HK-2 (cell line): ENCODE measurements around the gene UPF2.
"Not testable (repeated sequence)": the region's sequence is repeated elsewhere in the genome, so short reads cannot be mapped to it uniquely, and the experiment has no call there.

Experiments used
- DNase-seq: peaks from one replicate; pipeline ENCODE4 v3.0.0-alpha.2; 2018; ENCODE audit not compliant: unreplicated experiment

UPF2 gene

DNA sequence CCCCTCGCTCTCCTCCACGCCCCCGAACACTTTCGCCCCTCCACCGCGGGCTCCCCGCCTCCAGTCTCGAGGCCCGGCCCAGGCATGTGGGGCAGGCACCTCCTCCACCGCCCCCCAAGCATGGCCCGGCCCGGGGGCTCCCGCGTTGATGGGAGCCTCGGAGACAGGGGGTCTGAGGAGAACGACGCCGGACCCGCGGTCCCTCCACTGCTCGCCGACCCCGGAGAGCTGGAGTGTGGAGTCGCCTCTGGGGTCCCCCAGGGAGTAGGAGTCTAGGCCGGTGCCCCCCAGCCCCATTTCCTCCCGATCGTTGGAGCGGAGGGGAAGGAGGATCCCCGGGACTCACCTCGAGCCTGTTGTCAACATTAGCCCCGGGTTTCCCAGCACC lies 206 bp downstream of the UPF2 start:
- no peak for DNase-seq

DNA sequence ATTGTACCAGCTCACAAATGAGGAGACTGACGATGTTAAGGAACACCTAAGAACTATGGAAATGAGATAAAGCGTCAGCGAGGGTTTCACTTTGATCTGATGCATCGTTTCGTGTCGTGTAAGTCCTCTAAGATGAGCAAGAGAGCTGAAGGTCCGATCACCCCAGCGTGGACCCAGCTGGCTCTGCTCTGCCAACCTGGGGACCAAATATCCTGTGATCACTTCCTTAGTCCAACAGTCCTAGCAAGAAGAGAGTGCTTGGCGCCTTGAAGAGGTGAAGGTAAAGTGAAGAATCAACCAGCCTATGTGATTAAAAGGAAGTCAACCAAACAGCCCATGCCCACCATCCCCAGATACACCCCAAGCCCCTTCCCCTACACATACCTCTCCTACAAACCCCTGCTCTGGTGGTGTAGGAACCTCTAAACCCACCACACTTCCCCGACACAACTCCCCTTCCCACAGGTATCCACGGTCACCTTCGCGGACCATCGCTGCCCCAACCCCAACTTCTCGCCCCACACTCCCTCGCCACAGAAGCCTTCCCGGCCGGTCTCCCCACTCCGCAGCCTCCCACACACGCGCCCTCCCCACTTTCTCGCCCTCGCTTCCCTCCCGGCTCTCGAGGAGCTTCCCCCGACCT lies 722 bp downstream of the UPF2 start:
- DNase-seq: peak; percentile 13

GRCh38 chr10:12036073-12036655 lies 6.4 kb downstream of the UPF2 start:
- no peak for DNase-seq

- no peak for DNase-seq
Observed at GRCh38 chr10:12031404-12031803, 11.2 kb downstream of the UPF2 start.

DNA sequence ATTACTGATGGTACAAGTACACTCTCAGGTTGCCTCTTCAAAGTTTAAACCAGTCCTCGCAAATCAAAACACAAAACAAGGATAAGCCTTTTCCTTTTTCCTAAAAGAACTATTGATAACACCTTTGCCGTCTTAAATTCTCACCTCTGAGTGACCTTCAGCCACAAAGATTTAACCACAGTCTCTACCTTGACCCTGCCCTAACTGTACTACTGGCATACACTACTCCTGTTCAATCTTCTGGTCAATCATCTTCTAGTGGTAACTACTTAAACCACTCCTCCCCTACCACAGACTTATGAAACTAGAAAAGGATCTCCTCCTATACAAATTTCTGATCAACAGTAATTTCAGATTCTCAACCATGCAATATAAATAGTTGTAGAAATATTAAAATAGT lies 15.1 kb downstream of the UPF2 start:
- DNase-seq: no peak

GRCh38 chr10:12025591-12025990 lies 17.0 kb downstream of the UPF2 start:
- DNase-seq: no peak

DNA sequence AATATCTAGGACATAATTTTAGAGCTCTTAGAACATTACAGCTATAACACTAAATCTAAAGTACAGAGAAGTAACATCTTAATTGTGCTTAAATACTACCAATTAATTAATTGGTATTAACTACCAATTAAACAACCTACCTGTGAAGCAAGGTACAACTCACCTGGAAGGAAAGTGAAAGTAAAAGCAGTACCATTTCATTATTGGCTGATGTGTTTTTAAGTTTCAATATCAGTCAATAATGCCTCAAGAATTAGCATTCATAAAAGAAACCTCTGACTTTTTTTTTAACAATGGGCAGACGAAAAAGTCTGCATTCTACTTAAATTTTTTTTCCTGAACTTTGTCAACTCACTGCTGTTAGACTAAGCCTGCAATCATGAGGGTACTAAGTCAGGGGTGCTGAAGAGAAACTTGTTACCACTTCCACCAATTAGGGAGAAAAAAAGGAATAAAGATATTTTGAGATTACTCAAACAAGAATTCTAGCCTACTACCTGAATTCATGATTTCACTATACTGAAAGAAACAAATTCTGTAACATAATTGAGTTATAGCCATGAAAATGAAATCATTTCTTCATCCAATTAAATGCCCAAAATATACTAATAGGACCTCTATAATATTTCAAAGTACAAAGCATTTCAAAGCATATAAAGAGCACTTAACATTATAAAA lies 19.9 kb downstream of the UPF2 start:
- DNase-seq: no peak

DNA sequence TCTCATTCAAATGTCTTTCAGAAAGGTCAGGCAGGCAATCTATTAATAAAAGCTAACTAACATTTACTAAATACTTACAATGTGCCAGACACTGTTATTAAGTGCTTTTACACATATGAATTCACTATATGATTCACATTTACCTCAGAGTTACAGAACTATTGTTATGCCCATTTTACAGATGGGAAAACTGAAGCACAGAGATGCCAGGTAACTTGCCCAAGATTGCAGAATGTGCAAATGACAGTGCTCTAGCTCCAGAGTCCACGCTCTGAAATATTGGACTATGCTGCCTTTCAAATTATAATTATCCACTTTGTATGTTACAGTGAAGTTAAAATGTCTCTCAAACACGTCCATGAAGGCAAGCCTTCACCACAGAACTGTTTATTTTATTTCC lies 22.0 kb downstream of the UPF2 start:
- no peak for DNase-seq

DNA sequence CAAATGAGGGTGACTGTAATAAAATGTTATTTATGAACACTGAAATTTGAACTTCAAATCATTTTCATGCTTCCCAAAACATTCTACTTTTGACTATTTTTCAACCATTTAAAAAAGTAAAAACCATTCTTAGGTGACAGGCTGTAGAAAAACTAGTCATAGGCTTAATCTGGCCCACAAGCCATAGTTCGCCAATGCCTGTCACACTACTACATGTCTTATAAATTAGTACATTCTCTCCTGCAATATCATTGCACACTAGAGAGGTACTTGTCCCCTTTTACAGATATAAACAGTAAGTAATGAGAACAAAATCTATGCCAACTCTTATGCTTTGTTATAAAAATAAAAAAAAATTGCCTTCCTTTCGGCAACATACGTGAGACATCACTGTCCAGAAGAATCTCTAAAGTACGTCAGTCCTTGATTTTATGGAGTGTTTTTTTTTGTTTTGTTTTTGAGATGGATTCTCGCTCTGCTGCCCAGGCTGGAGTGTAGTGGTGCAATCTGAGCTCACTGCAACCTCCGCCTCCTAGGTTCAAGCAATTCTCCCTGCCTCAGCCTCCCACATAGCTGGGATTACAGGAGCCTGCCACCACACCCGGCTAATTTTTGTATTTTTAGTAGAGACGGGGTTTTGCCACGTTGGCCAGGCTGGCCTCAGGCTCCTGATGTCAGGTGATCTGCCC lies 23.2 kb downstream of the UPF2 start:
- no peak for DNase-seq

DNA sequence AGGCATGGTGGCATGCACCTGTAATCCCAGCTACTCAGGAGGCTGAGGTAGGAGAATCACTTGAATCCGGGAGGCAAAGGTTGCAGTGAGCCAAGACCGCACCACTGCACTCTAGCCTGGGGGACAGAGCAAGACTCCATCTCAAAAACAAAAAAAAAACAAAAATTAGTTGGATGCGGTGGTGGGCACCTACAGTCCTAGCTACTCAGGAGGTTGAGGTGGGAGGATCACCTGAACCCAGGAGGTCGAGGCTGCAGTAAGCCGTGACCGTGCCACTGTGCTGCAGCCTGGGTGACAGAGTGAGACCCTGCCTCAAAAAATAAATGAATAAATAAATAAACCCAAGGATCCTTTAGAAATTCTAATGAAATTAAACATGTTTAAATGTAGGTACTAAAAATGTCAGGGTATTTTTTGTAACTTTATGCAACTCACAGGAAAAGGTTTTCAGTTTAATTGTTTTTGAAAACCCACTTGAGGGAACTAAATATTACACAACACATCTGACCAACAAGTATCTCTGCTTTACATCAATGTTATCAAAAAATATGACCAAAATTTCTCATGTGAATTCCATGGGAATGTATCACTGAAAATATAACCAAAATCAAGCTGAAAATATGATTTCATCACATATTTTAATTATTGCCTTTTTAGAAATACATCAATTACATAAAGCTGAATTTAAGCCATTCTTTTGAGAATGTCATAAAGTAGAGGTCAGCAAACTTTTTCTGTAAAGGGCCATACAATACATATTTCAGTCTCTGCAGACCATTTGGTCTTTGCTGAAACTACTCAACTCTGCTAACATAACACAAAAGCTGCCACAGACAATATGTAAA lies 23.9 kb downstream of the UPF2 start:
- no peak for DNase-seq

- DNase-seq: no peak
Observed at GRCh38 chr10:12013926-12014325, 28.7 kb downstream of the UPF2 start.

DNA sequence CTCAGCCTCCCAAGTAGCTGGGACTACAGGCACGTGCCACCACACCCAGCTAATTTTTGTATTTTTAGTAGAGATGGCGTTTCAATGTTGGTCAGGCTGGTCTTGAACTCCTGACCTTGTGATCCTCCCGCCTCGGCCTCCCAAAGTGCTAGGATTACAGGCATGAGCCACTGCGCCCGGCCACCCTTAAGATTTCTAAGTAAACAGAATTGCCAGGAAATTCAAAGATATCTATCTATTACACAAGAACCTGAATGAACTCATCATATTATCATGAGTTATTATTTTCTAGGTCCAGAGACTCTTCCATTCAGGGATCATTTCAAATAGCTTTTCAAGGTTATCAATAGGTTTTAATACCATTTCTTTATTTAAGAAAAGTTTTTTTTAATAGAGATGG lies 29.2 kb downstream of the UPF2 start:
- DNase-seq: not testable (repeated sequence)

- DNase-seq: no peak
Observed at GRCh38 chr10:12010353-12010752, 32.3 kb downstream of the UPF2 start.

DNA sequence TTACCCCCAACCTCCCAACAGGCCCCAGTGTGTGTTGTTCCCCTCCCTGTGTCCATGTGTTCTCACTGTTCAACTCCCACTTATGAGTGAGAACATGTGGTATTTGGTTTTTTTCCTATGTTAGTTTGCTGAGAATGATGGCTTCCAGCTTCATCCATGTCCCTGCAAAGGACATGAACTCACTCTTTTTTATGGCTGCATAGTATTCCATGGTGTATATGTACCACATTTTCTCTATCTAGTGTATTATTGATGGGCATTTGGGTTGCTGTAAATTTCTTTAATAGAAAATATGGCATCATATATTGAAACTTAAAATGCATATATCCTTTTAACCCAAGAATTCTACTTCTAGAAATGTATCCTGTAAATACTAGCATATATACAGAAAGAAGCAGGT lies 33.8 kb downstream of the UPF2 start:
- not testable (repeated sequence) for DNase-seq

DNA sequence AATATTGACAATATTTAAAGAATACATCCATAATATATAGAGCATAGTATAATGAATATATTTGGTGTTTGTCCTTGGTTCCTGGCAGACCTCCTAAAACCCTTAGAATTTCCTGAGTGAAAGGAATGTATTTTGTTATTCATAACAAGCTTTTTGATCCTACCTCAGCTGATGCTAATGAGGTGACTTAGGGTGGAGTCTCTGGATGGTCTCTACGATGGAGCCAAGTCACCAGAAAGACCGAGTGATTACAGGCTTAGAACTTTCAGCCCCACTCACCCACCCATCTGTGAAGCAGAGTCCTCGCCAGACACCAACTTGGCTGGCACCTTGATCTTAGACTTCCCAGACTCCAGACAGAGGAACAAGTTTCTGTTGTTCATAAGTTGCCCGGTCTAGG lies 35.9 kb downstream of the UPF2 start:
- no peak for DNase-seq

- DNase-seq: no peak
Observed at GRCh38 chr10:11993834-11994468, 48.7 kb downstream of the UPF2 start.

DNA sequence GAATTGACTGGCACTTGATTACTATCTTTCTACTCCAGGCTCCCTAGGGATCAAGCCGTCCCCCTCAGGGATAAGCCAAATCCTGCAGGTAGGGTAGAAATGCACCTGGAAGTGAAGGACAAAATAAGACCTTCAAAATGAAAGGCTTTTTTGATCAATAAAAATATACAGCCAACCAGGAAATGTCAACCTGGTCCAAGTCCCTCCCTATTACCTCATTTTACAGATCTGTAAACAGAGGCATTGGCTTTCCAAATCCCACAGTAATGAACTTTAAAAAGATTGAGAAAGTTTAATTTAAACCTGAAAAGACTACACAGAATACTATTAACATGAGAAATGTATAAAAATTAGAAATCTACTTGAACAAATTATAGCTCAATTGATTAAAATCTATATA lies 53.7 kb downstream of the UPF2 start:
- no peak for DNase-seq

GRCh38 chr10:11986593-11987216 lies 55.9 kb downstream of the UPF2 start:
- peak; percentile 53 for DNase-seq

GRCh38 chr10:11982253-11982652 lies 60.4 kb downstream of the UPF2 start:
- DNase-seq: no peak

DNA sequence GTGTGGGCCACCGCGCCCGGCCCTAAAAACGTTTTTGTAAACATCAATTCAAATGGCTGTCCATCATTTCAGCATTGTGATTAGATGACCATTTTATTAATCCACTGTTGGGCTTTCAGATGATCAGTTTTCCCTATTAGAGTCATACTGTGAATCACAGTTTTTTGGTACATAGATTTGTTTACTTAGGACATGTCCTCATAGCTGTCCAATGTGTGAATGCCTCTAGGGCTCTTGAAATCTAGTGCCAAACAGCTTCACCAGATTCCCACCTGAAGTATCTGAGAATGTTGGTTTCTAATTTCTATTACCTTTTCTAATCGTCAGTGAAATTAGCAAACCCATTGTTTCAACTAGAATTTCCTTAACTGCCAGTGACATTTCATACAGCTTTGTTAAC lies 66.8 kb downstream of the UPF2 start:
- DNase-seq: no peak

DNA sequence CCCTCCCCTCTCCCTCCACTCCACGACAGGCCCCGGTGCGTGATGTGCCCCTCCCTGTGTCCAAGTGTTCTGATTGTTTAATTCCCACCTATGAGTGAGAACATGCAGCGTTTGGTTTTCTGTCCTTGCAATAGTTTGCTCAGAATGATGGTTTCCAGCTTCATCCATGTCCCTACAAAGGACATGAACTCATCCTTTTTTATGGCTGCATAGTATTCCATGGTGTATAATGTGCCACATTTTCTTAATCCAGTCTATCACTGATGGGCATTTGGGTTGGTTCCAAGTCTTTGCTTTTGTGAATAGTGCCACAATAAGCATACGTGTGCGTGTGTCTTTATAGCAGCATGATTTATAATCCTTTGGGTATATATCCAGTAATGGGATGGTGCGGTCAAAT lies 70.1 kb downstream of the UPF2 start:
- not testable (repeated sequence) for DNase-seq
